NCI-H774 (cell line): Measurements from ENCODE around the gene NIN.

Experiments
- DNase-seq: peaks from one replicate; lab custom pipeline; 2025; lab: John Stamatoyannopoulos, UW

The NIN gene

GRCh38 chr14:50790589-50790988 is 40.4 kb downstream of the NIN start:
- DNase-seq = no peak

DNA sequence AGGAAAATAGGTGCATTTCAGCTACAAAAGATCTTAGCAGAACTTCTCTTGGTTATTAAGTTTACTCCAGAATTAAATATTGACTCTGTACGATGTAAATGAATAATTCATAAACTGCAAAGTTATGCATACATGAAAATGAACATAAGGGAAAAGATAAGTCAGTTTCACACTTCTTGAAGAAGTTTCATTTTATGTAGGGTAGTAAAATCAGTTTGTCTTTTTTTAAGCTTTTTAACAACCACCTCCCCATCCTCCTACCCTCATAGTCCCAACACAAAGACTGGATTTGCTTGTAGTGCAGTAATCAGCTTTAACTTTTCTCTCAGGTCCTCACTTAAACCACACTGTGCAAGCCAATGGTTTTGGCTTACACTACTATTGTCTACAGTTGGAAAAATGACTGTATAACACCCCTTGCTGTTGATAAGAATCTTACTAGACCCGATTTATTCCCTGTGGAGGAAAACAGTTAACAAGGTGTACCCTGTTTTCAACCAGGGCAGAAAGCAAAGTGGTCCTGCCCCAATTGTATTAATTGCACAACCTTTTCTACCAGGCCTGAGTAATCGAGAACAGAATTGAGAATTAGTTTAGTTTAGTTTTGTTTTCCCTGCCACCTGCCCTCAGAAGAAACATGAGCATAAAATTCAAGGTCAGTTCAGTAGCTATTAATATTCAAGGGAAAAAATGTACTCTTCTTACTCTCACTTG is 44.1 kb downstream of the NIN start:
- DNase-seq = no peak

DNA sequence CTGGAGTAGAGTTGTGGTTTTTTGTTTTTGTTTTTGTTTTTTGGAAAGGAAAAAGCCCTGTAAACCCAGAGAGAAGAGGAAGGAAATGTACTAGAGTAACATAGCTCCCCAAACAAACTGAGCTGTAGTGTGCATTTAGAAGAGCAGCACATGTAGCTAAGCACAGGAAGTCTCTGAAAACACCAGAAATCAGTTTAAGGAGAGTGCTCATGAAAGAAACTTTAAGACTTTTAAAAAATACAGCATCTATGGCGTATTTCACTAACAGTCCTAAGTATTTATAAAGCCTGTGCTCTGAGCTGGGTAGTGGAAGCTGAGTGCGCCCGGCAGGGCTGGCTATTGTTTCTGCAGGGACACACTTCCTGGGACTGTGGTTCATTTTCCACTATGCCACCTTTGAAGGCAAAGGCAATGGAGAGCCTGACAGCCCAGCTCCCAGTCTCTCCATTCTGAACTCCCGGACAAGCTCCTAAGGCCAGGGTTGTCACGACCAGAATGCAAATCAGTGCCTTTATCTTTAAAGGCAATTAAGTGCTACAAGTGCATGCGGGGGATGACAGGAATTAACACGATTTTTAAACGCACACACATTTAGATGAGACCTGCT is 45.4 kb downstream of the NIN start:
- DNase-seq = no peak

DNA sequence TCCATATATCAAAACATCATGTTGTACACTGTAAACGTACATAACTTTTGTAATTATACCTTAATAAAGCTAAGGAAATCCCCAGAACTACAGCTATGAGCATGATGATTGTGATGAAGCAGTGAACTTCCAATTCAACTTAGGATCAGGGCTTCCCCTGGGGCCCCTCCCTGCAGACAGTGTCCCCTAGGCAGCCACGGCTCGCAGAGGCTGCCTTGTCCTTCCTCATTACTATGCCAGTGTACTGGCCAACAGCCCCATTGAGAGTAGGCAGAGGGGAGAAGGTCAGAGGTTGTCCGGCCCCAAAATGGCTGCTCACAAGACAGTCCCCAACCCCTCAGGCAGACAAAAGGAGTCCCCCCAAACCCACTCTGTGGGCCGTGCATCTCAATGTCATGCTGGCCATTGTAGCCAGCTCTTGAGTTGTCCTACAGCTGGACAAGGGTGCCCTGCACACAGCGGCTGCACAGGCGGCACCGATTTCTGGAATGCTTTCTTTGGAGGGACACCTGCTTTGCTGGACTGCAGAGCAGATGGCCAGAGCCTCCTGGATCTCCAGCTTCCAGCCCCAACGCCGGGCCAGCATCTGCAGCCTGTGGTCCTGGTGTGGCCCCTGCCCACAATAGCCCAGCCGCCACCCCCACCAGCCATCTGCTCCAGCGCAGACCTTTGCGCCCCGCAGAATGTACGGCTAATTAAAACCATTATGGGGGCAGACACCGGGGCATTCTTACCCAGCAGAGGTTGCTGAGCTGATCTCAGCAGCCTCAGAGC is 46.1 kb downstream of the NIN start:
- DNase-seq = no peak

DNA sequence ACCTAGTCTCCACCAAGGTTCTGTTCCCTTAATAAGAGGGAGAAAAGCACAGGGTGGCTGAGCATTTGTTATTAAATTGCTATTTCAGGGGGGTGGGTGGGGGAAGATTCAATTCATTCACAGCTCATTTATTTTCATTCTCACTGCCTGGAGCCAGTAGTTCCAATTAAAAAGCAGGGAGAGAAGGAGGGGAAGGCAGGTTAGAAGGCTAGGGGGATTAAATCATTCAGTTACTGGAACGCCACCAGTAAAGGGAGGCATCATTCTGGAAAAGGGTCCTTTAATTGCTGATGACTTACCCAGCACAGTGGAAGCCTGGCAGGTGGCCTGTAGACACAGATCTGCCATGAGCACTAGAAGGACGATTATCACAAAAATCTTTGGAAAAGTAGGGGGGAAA is 47.4 kb downstream of the NIN start:
- no peak for DNase-seq

DNA sequence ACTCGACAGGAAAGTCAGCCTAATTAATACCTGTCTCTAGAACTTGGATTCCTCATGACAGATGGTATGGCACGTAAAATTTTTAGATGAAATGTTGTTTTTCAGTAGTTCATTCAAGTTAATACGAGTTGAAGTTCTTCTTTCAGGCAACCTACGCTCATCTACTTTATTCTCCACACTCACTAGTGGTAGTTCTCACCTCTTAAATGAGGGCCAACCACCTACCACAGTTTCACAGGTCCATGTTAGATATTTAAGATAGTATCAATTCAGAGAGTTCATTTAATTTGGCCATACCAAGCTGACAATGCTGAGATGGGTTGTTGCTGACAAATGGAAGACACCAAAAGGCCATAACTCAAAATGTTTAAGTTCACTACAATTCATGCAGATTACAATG is 50.6 kb downstream of the NIN start:
- DNase-seq = no peak

GRCh38 chr14:50778721-50779483 is 52.1 kb downstream of the NIN start:
- no peak for DNase-seq

DNA sequence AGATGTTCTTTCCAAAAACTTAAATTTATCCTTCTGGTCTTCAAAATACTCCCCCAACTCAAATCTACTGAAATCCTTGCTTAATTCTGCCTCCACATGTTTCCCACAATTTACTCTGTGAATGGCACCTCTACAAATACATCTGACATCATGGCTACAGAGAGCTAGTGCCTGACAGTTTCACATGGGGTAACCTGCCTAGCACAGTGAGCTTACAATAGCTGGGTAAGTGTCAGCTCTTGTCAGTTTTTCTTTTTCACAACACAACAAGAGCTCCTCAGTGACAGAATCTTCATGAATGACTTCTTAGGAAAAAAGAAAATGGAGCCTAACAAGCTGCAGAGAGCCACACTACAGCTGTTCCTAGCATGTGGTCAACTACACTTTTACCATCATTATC is 54.4 kb downstream of the NIN start:
- no peak for DNase-seq

DNA sequence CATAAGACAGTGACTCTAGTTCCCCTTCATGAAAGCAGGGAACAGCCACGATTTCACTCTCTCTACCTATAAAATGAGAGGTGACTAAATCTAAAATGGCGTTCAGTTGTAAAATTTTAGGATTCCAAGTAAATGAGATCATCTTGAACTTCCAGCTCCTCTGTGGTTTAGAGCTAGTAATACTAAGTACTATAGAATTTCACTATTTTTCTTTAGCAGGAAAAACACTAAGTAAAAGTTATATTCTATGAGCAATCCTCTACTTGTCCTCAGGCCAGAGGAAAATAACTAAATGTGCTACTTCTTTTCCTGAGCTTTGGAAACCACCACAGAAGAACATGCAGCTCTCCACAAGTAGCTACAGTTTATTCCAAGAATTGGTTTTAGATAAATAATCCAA is 55.6 kb downstream of the NIN start:
- no peak for DNase-seq

DNA sequence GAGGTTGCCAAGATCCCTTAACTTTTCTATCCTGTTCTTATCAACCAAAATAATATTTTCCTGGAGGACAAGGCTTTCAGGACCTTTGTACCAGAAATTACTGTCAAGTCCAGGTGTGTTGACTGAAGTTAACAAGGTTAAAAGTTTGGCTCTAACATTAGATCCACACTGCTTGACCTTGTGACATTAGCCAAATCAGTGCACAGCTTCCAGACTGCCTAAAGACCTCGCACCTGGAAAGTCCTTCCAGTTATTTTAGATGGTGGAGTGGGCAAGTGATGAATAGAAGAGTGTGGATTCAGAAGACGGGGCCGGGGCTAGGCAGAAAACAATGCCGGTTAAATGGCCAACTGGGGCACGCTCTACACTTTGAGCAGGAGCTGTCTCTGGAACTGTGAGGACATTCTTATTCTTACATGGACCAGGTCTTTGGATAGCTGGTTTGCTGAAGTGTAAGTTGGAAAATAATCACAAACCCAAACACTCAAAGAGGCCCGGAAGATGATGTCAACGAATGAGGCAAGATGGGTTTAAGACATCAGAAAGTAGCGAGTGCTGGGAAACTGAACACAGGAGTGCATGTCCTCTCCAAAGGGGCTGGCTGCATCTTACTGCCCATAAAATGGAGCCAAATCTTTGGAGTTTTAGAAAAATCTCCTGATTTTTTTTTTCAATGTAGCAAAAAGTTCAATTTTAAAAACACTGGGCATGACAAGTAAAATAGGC is 56.3 kb downstream of the NIN start:
- DNase-seq = no peak

DNA sequence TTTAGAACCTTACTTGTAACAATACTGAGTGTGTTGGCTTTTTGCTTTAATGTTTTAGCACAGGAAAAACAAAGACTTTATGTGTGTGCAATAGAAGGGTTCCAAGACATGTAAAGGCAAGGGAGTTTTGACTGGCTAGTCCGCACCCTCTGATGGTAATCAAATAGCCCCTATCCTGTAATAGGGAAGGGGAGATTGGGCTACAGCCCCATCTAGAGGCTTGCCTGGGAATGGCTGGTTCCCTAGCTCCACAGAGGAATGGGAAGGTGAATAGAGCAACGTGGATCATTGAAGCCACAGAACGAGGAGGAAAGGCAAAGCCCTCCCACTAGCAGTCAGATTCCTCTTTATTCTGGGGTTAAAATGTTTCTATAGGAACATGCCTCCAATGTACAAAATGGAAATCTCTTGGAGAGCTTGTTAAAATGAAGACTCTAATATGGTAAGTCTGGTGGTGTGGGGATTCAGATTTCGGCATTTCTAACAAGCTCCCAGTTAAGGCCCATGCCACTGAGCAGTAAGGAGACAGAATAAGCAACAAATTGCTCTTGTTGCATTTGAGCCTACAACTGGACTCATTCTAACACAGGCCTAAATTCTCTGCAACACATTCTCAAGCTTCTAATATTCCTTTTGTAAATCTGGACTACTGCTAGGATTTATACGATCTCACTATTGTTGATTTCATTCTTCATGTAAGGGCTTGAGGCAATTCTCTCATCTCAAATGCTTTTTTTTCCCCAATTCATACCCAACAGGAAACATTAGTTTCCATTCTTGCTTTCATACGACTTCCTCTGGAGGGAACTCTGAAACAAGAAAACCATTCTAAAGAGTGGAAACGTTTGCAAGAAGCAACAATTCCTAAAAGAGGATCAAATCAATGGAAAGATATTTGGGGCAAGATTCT is 57.1 kb downstream of the NIN start:
- no peak for DNase-seq

GRCh38 chr14:50772412-50772811 is 58.5 kb downstream of the NIN start:
- no peak for DNase-seq

DNA sequence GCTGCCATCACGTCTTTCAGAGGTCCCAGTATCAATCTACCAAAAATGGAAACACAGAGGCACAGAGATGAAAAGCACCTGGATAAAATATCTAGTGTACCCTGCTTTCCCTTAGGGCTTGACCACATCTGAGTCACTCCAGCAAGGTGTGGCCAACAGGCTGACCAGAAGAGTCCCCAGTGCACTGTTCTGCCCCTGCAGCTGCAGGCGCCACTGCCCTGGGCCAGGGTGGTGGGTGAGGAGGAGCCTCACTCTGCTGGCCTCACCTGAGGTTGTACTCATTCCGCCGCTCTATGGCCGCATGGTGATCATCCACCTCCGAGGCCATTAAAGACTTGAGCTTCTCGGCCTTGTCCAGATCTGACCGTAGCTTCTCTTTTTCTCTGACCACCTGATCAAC is 60.4 kb downstream of the NIN start:
- DNase-seq = no peak

DNA sequence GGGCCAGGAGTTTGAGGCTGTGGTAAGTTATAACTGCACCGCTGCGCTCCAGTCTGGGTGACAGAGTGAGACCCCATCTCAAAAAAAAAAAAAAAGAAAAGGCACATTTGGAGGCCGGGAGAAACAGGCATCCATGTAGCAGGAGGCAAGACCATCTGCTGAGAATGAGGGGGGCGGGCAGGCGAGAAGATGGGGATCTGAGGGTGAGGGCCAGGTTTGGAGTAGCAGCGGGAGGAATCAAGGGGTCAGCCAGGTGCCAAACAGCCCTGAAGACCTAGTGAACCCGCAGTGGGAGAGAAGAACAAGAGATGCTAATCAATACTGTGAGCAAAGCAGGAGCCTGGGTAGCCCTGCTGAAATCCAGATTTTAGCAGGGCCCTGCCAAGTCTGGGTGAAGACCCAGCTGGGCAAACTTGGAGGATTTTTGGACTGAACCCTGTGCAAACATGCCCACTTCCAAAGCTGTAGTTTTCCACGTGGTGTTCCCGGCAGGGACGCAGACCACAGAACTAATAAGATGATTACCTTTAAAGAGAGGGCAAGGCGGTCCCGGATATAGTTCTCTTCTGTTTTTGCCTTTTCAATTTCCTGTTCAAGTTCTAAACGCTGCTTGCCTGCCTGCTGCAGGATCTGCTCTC is 61.0 kb downstream of the NIN start:
- DNase-seq = no peak

GRCh38 chr14:50768680-50769079 is 62.3 kb downstream of the NIN start:
- DNase-seq = no peak

DNA sequence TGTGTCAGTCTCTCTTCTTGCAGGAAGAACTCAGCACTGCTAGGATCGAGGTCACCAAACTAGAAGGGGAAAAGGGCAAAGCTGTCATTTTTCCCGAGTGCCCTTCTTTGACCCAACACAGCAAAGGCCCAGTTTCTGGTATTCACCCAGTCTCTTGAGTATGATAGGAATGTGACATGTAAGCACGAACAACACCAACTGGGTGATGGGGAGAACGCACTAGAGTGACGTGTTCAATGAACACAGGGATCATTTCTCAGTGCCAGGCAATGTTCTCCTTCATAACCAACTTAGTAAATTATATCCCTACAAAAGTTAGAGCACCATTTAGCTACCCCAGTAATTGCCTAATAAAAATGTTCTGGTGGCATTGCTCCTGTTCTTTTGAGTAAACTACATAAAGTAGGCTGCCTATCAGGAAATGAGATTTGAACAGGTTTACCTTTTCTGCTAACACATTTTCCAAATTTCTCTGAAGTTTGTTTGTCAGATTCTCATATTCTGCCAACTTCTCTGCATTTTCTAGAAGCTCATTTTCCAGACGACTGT is 64.5 kb downstream of the NIN start:
- DNase-seq = no peak

GRCh38 chr14:50763382-50764007 is 67.5 kb downstream of the NIN start:
- DNase-seq = no peak

GRCh38 chr14:50762931-50763300 is 68.0 kb downstream of the NIN start:
- DNase-seq = no peak
